ENCODE measurements around the gene IGF2BP1. TPM values are rescaled to one million over a fixed set of nuclear protein-coding genes. Genes with fewer than 3 reads are reported as not detected.

Gene IGF2BP1
- total RNA-seq, 1 experiment from 2014 or later, result 0.02 TPM

DNA sequence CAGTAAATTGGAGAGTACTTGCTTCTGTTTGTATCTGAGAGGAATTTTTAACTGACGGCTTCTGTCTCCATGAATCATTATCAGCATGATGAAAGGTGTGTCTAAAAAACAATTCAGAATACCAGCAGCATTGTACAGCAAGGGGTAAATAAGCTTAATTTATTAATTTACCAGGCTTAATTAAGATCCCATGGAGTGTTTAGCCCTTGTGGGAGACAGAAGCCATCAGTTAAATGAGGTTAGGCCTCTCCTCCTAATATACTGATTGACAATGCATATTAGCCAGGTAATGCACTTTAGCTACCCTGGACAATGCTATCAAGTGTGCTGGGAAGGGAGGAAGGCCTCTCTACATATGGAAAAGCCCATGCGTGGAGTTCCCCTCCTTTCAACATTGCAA, 53.4 kb downstream of the IGF2BP1 start:
- POLR2A ChIA-PET, result no interaction called here
- no peaks in the 10 kb centered on the region for H3K36me3 Mint-ChIP-seq (ENCODE audit: insufficient read depth, unreplicated experiment)
- BruUV-seq (replicated peaks), result no TSS peak

DNA sequence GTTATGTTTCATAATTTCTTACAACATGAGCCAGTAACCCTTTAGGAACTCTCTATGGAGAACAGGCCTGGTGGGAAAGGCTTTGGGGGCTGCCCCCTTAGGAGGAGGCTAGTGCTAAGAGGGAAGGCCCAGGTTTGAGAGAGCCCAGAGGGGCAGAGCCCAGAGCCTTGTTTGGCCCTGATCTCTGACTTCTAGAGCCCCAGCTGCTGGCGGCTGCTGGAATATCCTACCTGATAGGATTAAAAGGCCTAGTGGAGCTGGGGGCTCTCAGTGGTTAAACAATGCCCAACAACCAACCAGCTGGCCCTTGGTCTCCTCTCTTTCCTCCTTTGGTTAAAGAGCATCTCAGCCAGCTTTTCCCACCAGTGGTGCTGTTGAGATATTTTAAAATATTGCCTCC, 54.1 kb downstream of the IGF2BP1 start:
- Mint-ChIP-seq H3K27me3 (ENCODE audit: insufficient read depth, unreplicated experiment) (no peaks in the 10 kb centered on the region), H3K4me1 (ENCODE audit: insufficient read depth, unreplicated experiment) (no peaks in the 10 kb centered on the region), H3K36me3 (ENCODE audit: insufficient read depth, unreplicated experiment) (no peaks in the 10 kb centered on the region), H3K4me3 (ENCODE audit: unreplicated experiment) (no peak overlapping the region), H3K9me3 (ENCODE audit: unreplicated experiment) (no peaks in the 10 kb centered on the region), H3K27ac (ENCODE audit: low read depth, unreplicated experiment) (no peak overlapping the region)
- CTCF ChIA-PET, result interaction anchor here (0.6 to 0.7 kb wide), 2 partner anchors 81 to 375 kb away, joined by 3 to 4 read pairs; partner anchors contain the start of gene B4GALNT2
- TF ChIP-seq, protein P1, sequence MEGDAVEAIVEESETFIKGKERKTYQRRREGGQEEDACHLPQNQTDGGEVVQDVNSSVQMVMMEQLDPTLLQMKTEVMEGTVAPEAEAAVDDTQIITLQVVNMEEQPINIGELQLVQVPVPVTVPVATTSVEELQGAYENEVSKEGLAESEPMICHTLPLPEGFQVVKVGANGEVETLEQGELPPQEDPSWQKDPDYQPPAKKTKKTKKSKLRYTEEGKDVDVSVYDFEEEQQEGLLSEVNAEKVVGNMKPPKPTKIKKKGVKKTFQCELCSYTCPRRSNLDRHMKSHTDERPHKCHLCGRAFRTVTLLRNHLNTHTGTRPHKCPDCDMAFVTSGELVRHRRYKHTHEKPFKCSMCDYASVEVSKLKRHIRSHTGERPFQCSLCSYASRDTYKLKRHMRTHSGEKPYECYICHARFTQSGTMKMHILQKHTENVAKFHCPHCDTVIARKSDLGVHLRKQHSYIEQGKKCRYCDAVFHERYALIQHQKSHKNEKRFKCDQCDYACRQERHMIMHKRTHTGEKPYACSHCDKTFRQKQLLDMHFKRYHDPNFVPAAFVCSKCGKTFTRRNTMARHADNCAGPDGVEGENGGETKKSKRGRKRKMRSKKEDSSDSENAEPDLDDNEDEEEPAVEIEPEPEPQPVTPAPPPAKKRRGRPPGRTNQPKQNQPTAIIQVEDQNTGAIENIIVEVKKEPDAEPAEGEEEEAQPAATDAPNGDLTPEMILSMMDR (IDR thresholded peaks at IDR 0.05; ENCODE audit: unreplicated experiment), result no peak
- no TSS peak for BruUV-seq (replicated peaks)
- intact Hi-C loops (cut with micrococcal nuclease), result loop anchor here (10.0 kb wide), 1 partner anchor 144 kb away; no protein-coding TSS in a partner anchor
- POLR2A ChIA-PET, result interaction anchor here (0.5 to 0.7 kb wide), 3 partner anchors 24 to 130 kb away, joined by 3 read pairs; no protein-coding TSS in a partner anchor
- no peak for DNase-seq (ENCODE audit: unreplicated experiment)

More for the DNA sequence above, 53.4 kb downstream of the IGF2BP1 start:
- Mint-ChIP-seq H3K9me3 (ENCODE audit: unreplicated experiment) (no peaks in the 10 kb centered on the region), H3K4me3 (ENCODE audit: unreplicated experiment) (no peak overlapping the region), H3K4me1 (ENCODE audit: insufficient read depth, unreplicated experiment) (no peaks in the 10 kb centered on the region), H3K27me3 (ENCODE audit: insufficient read depth, unreplicated experiment) (no peaks in the 10 kb centered on the region), H3K27ac (ENCODE audit: low read depth, unreplicated experiment) (no peak overlapping the region)
- intact Hi-C loops (cut with micrococcal nuclease), result loop anchor here (10.0 kb wide), 1 partner anchor 144 kb away; no protein-coding TSS in a partner anchor
- CTCF ChIA-PET, result interaction anchor here (0.6 to 0.7 kb wide), 2 partner anchors 17 to 82 kb away, joined by 3 to 4 read pairs; partner anchors contain the start of gene B4GALNT2
- TF ChIP-seq, protein P1 (IDR thresholded peaks at IDR 0.05; ENCODE audit: unreplicated experiment), result no peak
- no peak for DNase-seq (ENCODE audit: unreplicated experiment)

DNA sequence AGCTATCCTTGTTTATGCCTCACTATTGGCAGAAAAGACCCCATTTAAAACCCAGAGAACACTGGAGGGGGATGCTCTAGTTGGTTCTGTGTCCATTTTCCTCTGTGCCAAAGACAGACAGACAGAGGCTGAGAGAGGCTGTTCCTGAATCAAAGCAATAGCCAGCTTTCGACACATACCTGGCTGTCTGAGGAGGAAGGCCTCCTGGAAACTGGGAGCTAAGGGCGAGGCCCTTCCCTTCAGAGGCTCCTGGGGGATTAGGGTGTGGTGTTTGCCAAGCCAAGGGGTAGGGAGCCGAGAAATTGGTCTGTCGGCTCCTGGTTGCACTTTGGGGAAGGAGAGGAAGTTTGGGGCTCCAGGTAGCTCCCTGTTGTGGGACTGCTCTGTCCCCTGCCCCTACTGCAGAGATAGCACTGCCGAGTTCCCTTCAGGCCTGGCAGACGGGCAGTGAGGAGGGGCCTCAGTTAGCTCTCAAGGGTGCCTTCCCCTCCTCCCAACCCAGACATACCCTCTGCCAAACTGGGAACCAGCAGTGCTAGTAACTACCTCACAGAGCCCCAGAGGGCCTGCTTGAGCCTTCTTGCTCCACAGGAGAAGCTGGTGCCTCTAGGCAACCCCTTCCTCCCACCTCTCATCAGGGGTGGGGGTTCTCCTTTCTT, 56.1 kb downstream of the IGF2BP1 start:
- intact Hi-C loops (cut with micrococcal nuclease), result loop anchor here (10.0 kb wide), 1 partner anchor 142 kb away; no protein-coding TSS in a partner anchor
- H3K27ac Mint-ChIP-seq (ENCODE audit: low read depth, unreplicated experiment), result no peak overlapping the region
- DNase-seq (ENCODE audit: unreplicated experiment), result no peak
- no peak overlapping the region for H3K4me3 Mint-ChIP-seq (ENCODE audit: unreplicated experiment)
- H3K4me1 Mint-ChIP-seq (ENCODE audit: insufficient read depth, unreplicated experiment), result no peaks in the 10 kb centered on the region
- H3K36me3 Mint-ChIP-seq (ENCODE audit: insufficient read depth, unreplicated experiment), result no peaks in the 10 kb centered on the region
- POLR2A ChIA-PET, result interaction anchor here (0.6 to 1.5 kb wide), 2 partner anchors 119 to 139 kb away, joined by 3 to 5 read pairs; no protein-coding TSS in a partner anchor
- TF ChIP-seq, protein P1 (IDR thresholded peaks at IDR 0.05; ENCODE audit: unreplicated experiment), result no peak
- CTCF ChIA-PET, result interaction anchor here (0.8 to 1.6 kb wide), 3 partner anchors 8 to 375 kb away, joined by 4 to 6 read pairs (median 5); no protein-coding TSS in a partner anchor
- BruUV-seq (replicated peaks), result no TSS peak
- H3K27me3 Mint-ChIP-seq (ENCODE audit: insufficient read depth, unreplicated experiment), result no peaks in the 10 kb centered on the region
- H3K9me3 Mint-ChIP-seq (ENCODE audit: unreplicated experiment), result no peaks in the 10 kb centered on the region

DNA sequence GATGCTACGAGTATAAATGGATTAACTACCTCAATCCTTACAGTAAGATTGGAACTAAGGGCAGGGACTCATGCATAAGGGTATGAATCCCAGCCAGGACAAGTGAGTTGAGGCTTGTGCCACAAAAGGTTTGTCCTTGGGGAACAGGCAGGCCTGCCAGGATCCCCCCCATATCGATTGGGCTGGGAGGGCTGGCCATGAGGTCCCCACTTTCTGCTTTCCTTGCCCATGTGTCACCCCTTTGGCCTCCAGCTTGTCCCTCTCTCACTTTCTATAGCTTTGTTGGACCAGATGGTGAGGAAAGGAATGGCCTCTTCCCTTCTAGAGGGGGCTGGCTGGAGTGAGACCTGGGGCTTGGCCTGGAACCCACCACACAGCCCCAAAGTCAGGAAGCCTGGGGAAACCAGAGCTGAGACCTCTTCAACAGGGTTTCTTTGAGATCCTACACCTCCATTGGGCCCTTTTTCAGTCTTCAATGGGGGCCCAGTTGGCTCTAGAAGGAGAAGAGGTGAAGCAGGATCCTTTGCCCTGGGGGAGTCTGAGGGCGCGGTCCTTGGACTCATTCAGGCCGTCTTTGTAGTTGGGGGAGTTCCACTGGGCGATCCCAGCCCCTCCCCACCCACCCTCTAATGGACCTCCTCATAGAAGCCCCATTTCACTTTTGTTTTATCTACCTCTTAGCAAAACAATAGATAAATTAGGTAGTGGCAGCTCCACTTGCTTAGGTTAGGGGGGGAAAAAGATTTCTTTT, 57.3 kb downstream of the IGF2BP1 start:
- H3K9me3 Mint-ChIP-seq (ENCODE audit: unreplicated experiment), result no peaks in the 10 kb centered on the region
- H3K36me3 Mint-ChIP-seq (ENCODE audit: insufficient read depth, unreplicated experiment), result no peaks in the 10 kb centered on the region
- H3K27ac Mint-ChIP-seq (ENCODE audit: low read depth, unreplicated experiment), result no peak overlapping the region
- H3K27me3 Mint-ChIP-seq (ENCODE audit: insufficient read depth, unreplicated experiment), result no peaks in the 10 kb centered on the region
- BruUV-seq (replicated peaks), result no TSS peak
- TF ChIP-seq, protein P1 (IDR thresholded peaks at IDR 0.05; ENCODE audit: unreplicated experiment), result no peak
- no peak for DNase-seq (ENCODE audit: unreplicated experiment)
- CTCF ChIA-PET, result interaction anchor here (1.0 to 1.6 kb wide), 3 partner anchors 9 to 376 kb away, joined by 4 to 5 read pairs (median 5); no protein-coding TSS in a partner anchor
- POLR2A ChIA-PET, result interaction anchor here (1.5 kb wide), 1 partner anchor 138 kb away, joined by 5 read pairs; no protein-coding TSS in a partner anchor
- no peak overlapping the region for H3K4me3 Mint-ChIP-seq (ENCODE audit: unreplicated experiment)
- no peaks in the 10 kb centered on the region for H3K4me1 Mint-ChIP-seq (ENCODE audit: insufficient read depth, unreplicated experiment)
- intact Hi-C loops (cut with micrococcal nuclease), result loop anchor here (10.0 kb wide), 1 partner anchor 140 kb away; no protein-coding TSS in a partner anchor
